EL (cell line): Measurements from ENCODE around the gene ADGRG1.

Experiments
- DNase-seq: peaks from one replicate; pipeline ENCODE4 v3.0.0-alpha.2; 2016

Gene ADGRG1

DNA sequence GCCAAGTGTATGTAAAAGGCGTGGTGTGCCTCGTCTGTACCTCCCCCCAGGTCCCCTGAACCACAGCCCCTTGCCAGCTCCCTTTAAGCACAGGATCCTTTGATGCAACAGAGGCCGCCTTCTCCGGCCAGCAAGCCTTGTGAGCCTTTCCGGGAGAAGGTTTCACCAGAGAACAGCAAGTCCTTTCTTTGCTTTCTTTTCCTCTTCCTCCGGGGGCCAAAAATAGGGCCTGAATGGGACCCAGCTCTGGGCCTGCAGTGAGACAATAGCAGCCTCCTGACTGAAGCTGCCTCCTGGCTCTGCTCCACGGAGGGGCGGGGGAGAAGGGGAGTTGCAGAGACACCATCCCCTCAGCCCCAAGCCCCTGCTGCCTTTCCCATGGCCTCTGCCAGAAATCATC, 9.0 kb downstream of the ADGRG1 start:
- DNase-seq = no peak

GRCh38 chr16:57637965-57638364, 9.5 kb downstream of the ADGRG1 start:
- no peak for DNase-seq

- no peak for DNase-seq
Measured at GRCh38 chr16:57638381-57638780, 10.0 kb downstream of the ADGRG1 start.

- no peak for DNase-seq
Measured at GRCh38 chr16:57639172-57639887, 10.9 kb downstream of the ADGRG1 start.

DNA sequence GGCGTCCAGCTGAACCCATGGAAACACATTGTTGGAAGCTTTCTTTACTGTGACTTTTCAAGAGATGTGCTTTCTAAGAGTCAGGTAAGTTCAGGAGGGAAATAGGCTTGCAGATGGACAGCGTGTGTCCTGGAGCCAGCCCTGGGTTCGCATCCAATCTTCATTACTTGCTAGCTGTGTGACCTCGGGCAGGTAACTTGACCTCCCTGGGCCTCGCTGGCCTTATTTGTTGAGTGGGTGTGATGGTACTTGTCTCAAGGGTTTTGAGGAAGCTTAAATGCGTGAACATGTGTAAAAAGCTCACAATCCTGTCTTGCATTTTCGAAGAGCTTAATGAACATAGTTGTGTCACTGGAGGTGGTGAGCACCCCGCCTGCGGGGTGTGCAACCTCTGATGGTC, 11.8 kb downstream of the ADGRG1 start:
- DNase-seq = no peak

- DNase-seq = no peak
Measured at GRCh38 chr16:57640612-57641011, 12.2 kb downstream of the ADGRG1 start.

DNA sequence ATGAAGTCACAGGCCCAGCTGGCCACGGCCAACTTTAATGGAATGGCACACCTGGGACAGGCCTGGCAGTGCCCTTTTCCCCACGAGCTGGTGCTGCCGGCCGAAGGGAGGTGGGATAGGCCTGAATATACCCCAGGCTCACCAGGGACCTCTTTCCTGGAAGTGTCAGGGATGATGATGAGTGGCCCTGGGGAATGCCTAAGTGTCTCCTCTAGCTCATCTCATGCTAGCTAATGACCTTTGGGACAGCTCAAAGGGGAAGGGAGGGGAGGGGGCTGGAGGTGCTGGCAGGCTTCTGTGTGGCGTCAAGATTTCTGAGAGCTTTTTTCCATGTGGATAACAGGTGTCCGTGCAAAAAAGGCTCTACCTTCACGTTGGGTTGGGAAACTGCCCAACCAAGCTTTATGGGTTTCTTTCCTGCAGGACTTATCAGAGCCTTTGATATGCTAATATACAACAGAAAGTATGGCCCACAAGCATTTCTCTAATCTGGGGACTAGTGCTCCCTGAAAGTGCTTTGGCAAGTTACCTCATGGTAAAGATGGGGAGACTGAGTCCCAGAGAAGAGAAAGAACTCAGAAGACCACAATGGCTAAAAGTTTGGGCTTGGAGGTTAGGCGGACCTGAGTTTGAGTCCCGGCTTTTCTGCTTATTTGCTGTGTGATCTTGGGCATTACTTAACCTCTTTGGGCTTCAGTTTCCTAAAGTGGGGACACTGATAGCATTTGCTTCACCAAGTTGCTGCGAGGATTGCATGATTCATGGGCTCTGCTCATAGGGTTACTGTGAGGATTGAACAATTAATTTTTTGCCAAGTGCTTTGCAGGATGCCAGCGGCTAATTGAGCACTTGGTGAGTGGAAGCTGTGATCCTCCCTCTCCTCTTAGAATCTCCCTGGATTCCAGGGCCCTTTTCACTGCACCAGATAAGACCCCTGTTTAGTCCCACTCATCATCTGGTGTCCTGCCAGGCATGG, 14.0 kb downstream of the ADGRG1 start:
- no peak for DNase-seq

DNA sequence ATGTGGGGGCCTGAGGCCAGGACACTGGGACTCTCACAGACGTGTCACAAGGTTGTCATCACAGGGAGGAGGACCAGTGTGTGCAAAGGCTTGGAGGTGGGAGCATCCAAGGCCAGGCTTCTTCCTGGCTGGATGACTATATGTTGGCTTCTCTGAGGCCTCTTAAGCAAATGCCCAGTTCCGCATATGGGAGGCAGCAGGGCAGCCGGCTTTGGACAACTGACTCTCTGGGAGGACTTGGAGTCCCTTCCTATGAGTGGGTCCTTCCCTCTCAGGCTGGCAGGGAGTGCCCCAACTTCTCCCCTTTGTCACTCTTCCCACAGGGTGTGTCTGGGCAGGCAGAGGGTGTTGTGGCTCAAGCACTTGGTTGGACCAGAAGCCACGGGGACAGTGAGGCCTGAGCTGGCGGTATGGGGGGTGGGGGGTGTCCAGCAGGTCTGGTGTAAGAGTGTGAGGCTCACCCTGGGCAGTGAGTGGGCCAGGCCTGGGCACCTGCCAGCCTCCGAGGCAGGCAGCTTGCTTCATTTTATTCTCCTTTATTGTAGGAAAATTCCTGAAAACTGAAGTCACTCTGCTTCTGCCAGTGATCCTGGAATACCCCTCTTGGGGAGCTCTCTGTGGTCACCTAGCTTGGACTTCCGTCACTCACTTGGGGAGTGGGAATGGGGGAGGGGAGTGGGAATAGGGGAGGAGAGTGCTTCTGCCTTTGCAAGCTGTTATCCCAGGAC, 14.9 kb downstream of the ADGRG1 start:
- DNase-seq = peak; percentile 81

- no peak for DNase-seq
Measured at GRCh38 chr16:57643910-57644309, 15.5 kb downstream of the ADGRG1 start.

DNA sequence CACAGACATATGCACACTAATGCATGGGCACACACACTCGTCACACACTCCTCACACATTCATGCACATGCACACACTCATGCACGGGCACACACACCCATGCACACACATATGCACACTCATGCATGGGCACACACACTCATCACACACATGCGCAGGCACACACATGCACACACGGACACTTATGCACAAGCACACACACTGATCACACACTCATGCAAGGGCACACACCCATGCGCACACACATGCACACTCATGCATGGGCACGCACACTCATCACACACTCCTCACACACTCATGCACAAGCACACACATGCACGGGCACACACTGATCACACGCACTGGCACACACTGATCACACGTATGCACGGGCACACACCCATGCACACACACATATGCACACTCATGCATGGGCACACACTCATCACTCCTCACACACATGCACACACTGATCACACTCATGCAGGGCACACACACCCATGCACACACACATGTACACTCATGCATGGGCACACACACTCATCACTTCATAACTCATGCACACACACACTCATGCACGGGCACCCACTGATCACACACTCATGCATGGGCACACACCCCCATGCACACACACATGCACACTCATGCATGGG, 16.1 kb downstream of the ADGRG1 start:
- no peak for DNase-seq

DNA sequence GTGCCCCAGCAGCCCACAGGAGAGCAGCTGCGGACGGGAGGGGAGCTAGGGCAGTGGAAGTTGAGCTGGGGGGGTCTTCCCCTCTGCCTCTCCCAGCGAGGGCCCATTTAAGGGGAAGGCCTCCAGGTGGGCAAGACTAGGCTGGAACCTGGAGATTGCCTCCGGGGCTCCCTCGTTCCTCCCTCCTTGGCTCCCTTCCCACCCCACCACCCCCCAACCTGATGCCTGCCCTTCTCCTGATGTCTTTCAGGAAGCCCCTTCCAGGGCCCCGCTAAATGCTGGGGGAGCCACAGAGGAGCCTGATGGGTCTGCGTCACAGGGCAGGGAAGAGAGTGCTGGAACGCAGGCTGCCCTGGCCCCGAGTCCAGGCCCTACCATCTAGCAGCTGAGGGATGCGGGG, 16.7 kb downstream of the ADGRG1 start:
- DNase-seq = no peak

- peak; percentile 65 for DNase-seq
Measured at GRCh38 chr16:57645691-57646387, 17.4 kb downstream of the ADGRG1 start.

GRCh38 chr16:57646388-57647039, 18.1 kb downstream of the ADGRG1 start:
- DNase-seq = no peak

GRCh38 chr16:57647136-57647875, 18.9 kb downstream of the ADGRG1 start:
- peak; percentile 41 for DNase-seq

DNA sequence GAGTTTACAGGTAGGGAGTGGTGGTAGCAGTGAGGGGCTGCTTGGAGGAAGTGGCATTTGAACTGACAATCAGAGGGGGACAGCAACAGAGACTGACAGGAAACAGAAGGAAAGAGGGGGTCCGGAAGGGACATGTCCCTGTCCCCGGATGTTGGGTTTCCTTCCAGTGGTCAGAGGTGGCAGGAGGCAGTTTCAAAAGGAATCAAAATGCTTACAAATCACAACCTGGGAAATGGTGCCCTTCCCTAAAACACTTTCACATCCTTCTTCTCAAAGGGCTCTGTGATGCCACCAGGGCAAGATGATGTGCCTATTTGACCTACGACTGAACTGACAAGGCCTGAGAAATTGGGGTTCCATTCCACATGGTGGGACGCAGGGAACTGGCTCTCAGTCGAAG, 19.7 kb downstream of the ADGRG1 start:
- DNase-seq = no peak

- peak; percentile 77 for DNase-seq
Measured at GRCh38 chr16:57648581-57649442, 20.4 kb downstream of the ADGRG1 start.

GRCh38 chr16:57649443-57649751, 21.0 kb downstream of the ADGRG1 start:
- no peak for DNase-seq

DNA sequence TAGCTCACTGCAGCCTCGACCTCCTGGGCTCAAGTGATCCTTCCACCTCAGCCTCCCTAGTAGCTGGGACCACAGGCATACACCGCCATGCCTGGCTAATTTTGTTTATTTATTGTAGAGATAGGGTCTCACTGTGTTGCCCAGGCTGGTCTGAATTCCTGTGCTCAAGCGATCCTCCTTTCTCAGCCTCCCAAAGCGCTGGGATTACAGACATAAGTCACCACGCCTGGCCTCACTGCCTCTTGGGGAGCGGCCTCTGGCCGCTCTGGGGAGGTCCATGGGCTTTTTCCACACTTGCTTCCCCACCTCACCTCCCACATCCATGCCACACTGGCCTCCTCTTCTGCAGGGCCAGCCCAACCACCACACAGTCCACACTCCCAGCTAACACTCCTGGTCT, 21.4 kb downstream of the ADGRG1 start:
- no peak for DNase-seq

DNA sequence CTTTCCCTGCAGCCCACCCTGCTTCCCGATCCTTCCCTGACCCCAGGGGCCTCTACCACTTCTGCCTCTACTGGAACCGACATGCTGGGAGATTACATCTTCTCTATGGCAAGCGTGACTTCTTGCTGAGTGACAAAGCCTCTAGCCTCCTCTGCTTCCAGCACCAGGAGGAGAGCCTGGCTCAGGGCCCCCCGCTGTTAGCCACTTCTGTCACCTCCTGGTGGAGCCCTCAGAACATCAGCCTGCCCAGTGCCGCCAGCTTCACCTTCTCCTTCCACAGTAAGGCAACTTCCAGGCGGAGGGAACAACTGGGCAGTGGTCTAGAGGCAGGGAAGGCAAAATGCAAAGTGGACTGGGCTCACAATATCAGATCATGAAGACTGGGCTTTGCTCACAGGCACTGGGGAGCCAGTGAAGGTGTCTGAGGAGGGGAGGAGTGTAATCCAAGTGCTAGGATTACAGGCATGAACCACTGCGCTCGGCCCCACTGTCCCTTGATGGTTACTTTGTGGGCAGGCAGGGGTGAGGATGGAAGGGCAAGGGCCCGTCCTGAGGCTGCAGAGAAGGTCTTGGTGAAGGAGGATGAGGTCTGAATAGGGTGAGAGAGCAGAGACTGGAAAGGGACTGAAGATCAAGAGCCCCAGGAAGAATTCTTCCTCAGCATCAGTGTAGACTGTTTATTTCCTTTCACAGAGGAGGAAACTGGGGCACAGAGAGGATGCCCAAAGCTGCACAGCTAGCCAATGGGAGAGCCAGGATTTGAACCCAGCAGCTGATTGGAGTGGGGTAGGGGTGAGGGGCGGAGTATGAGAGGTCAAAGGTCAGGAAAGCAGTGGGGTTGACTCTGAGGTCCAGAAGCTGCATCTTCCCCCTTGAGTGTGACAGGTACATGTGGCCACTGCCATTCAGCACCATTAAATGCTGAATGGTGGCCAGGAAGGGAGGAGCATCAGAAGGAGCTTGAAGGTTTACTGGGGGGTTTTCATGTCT, 23.2 kb downstream of the ADGRG1 start:
- no peak for DNase-seq
